ENCODE results near the gene TSPYL1.

GRCh38 chr6:116314218-116314617 lies 34.5 kb upstream of the TSPYL1 start:
- TF ChIP-seq POLR2A (IDR thresholded peaks at IDR 0.05; ENCODE audit: low read length), result no peak
- TF ChIP-seq GATA1 (IDR thresholded peaks at IDR 0.05; ENCODE audit: low read depth, low read length), result no peak

Data from erythroblast (primary cell).